CD4-positive, alpha-beta T cell treated with Interleukin-17A for 1 hour (primary cell): Measurements from ENCODE around the gene MRPS31.
"Not testable (repeated sequence)": the region's sequence is repeated elsewhere in the genome, so short reads cannot be mapped to it uniquely, and the experiment has no call there.

Source experiments
- DNase-seq: peaks from one replicate; pipeline ENCODE4 v3.0.0-alpha.2; 2020

The MRPS31 gene

GRCh38 chr13:40789275-40790153 lies 18.5 kb upstream of the MRPS31 start, which contains the start of gene SLC25A15:
Gene SLC25A15, plus strand, starts transcription at chr13:40789611. Its CDS starts 3,616 bp downstream, at chr13:40793227.
- peak; percentile 73 for DNase-seq

- DNase-seq: not testable (repeated sequence)
These were observed 17.7 kb upstream of the MRPS31 start for GRCh38 chr13:40788540-40789274.

GRCh38 chr13:40787062-40787461 lies 16.1 kb upstream of the MRPS31 start:
- no peak for DNase-seq

- DNase-seq: no peak
These were observed 15.6 kb upstream of the MRPS31 start for GRCh38 chr13:40786568-40786996.

GRCh38 chr13:40784540-40784939 lies 13.6 kb upstream of the MRPS31 start:
- DNase-seq: no peak

GRCh38 chr13:40782971-40783370 lies 12.0 kb upstream of the MRPS31 start:
- DNase-seq: not testable (repeated sequence)

- DNase-seq: no peak
These were observed 10.7 kb upstream of the MRPS31 start for GRCh38 chr13:40781717-40782116.

- DNase-seq: no peak
These were observed 9.9 kb upstream of the MRPS31 start for GRCh38 chr13:40780822-40781401.

- no peak for DNase-seq
These were observed 8.9 kb upstream of the MRPS31 start for GRCh38 chr13:40779796-40780285.

GRCh38 chr13:40779049-40779448 lies 8.1 kb upstream of the MRPS31 start:
- DNase-seq: no peak

- DNase-seq: no peak
These were observed 6.8 kb upstream of the MRPS31 start for GRCh38 chr13:40777809-40778175.

- DNase-seq: peak; percentile 74
These were observed 6.3 kb upstream of the MRPS31 start for GRCh38 chr13:40777166-40777808.

GRCh38 chr13:40776681-40777165 lies 5.7 kb upstream of the MRPS31 start:
- peak; percentile 79 for DNase-seq

GRCh38 chr13:40776232-40776631 lies 5.2 kb upstream of the MRPS31 start:
- peak; percentile 25 for DNase-seq

GRCh38 chr13:40774672-40775071 lies 3.7 kb upstream of the MRPS31 start:
- no peak for DNase-seq

- no peak for DNase-seq
These were observed 1.9 kb upstream of the MRPS31 start for GRCh38 chr13:40772765-40773473.

GRCh38 chr13:40770609-40770933 lies 419 bp downstream of the MRPS31 start:
- DNase-seq: no peak

- DNase-seq: no peak
These were observed 1.0 kb downstream of the MRPS31 start for GRCh38 chr13:40769970-40770369.

GRCh38 chr13:40765602-40766001 lies 5.4 kb downstream of the MRPS31 start:
- DNase-seq: no peak

- DNase-seq: peak; percentile 59
These were observed 6.2 kb downstream of the MRPS31 start for GRCh38 chr13:40764587-40765403.

- no peak for DNase-seq
These were observed 8.1 kb downstream of the MRPS31 start for GRCh38 chr13:40762849-40763248.
